Measurements from ENCODE around the gene WWOX. TPM values are rescaled to one million over a fixed set of nuclear protein-coding genes. Genes with fewer than 3 reads are reported as not detected.

WWOX gene
- total RNA-seq, 1 donor from 2014 or later: 15.8 TPM

DNA sequence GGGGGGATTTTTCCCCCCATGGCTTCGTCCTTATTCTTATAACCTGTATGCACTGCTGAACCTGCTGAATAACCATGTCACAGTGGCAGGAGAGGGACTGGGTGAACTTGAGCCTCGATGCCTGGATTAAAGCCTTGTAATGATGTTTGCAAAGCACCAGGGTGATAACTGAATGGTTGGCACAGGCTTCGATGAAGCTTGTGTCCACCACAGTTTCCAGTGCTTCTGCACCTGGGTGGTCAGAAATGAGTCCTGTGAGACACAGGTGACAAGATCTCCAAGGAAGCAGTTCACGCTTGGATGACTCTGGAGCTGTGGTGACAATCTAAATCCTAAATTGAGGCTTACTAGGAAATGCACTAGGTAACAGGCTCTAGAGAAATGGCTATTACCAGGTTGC is 771.8 kb downstream of the WWOX start:
- DNase-seq (ENCODE audit: low spot score): no peak

DNA sequence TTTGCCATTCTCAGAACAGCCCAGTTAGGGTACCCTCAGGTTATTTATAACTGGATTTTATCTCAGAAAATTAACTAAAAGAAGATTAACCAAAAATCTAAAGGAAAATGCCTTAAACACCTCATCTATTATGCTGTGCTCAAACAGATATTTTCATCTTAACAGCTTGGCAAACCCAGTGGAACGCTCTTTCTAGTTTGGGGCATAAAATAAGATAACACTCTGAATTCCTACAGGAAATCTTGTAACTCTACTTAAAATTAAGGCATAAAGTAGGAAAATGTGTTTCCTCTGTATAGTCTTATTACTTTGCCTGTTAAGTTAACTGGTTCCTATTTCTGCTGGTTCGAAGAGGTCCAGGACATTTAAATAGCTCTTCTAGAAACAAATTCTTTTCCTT is 777.2 kb downstream of the WWOX start:
- DNase-seq (ENCODE audit: low spot score): no peak

DNA sequence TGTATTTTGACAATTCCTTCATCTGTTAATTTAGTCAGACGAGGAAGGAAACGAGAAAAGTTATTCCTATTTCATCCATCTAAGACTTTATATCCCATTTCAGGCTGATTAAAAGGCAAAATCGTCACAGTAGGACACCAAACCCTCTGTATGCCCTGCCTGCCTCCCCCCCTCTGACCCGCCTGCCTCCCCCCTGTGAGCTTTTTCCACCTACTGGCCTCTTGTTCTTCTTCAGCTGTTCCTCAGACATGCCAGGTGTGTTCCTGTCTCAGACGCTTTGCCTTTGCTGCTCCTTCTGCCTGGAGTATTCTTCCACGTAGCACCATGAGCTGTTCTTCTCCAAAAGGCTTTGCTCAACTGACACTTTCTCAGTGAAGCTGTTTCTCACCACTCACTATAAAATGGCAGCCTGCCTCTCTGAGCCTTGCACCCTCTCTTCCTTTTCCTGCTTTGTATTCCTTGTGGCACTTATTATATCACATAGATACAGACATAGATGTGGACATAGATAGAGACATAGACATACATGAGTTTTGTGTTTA is 777.7 kb downstream of the WWOX start:
- DNase-seq (ENCODE audit: low spot score): no peak

DNA sequence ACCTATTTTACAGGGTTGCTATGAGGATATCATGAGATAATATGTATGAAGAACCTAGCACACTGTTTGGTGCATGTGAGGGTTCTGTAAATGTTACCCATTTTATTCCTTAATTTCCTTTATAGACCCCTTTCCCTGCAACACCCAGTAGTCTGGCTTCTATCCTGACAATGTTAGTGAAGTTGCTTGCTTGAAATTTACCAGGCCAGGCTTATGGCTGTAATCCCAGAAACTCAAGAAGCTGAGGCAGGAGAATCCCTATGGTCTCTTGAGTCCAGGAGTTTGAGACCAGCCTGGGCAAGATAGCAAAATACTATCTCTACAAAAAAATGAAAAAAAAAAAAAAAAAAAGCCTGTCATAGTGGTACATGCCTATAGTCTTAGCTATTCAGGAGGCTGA is 779.1 kb downstream of the WWOX start:
- no peak for DNase-seq (ENCODE audit: low spot score)

DNA sequence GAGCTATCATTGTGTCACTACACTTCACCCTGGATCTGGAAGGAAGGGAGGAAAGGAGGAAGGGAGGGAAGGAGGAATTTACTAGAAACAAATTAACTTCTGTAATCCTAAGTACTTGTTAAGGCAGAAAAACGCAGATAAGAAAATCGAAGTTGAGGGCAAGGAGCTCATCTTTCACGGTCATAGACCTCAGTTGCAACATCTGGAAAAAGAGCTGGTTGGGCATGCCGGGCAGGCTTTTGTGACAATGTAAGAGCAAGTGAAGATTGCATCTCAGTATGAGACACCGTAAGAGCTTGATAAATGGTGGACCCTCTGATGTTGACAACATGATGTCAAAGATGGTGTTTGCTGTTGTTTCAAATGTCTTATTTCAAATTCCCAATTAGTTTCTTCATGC is 779.6 kb downstream of the WWOX start:
- no peak for DNase-seq (ENCODE audit: low spot score)

DNA sequence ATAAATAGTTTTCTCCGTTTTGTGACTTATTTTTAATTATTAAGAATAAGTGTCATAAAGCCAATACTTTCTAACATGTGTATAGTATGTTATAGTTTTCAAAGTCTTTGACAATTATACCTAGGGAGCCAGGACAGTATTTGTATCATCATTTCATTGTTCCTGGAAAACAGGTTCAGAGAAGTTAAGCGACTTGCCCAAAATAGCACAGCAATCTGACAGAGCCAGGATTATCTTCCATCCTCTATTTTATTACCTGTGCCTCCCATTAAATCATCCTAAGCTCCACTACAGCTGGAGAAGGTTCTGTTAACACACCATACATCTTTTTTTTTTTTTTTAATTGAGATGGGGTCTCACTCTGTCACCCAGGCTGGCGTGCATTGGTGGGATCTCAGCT is 782.7 kb downstream of the WWOX start:
- no peak for DNase-seq (ENCODE audit: low spot score)

DNA sequence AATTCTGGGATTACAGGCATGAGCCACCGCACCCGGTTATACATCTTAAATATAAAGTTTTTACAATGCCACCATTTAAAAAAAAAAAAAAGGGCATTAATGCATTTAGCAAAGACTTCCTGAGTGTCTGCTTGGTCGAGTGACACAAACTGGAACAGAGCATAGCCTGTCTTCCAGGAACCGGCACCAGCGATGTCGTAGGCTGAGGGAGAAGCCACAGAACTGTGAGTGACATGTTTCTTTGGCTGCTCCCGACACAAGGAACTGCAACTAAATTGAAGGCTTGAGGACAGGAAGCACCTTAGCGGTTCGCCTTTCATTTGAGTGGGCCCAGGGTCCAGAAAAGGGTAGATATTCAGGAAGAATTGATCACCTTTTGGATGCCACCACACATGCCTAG is 783.3 kb downstream of the WWOX start:
- DNase-seq (ENCODE audit: low spot score): no peak

DNA sequence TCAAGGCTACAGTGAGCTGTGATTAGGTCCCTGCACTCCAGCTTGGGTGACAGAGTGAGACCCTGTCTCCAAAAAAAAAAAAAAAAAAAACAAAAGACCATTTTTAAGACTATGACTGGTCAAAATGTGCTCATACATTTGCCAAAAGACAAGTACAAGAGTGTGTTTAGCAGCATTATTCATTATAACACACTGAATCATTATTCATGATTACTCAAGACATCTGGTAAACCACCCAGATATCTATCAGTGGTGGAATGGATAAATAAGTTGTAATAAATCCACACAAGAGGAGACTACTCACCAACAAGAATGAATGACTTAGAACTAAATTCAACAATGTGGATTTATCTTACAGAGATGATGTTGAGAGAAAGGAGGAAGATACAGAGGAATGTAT is 784.8 kb downstream of the WWOX start:
- no peak for DNase-seq (ENCODE audit: low spot score)

DNA sequence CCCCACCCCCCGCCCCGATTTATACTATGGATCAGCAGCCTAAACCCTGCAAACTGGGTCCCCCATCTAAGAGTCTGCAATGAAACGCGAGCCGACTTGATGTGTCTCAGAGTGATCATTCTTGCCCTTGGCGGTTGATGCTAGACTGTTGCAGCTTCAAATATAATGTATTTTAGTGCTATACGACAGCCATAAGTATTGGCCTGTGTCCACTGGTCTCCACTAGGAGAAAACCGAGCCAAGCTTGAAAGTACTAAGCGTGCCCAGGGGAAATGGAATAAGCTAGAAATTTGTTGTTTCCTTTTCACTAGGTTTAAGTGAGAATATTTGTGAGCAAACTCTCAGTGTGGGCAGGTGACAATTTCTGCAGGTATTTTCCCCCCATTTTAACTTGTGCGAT is 789.9 kb downstream of the WWOX start:
- no peak for DNase-seq (ENCODE audit: low spot score)

DNA sequence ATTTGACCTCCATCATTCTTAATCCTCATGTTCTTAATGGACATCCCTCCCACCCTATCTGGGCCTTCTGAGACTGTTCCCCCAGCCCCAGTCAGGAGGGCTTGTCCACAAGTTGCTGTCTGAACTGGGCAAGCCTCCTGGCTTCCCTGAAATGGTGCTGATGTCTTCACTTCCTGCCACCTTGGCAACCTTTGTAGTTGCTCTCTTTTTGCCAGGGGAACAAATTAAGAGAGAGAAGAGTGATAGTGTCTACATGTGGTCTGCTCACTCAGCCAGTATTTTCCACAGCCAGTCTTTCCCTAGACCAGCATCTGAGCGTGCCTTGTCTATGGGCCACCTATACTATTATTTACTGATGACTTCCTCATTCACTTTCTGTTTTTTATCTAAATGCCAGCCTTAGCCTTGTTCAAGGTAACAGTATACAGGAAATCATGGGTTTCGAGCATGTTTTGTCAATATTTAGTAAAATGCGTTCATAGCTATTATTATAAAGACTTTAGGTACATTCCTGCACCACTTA is 791.0 kb downstream of the WWOX start:
- DNase-seq (ENCODE audit: low spot score): no peak

DNA sequence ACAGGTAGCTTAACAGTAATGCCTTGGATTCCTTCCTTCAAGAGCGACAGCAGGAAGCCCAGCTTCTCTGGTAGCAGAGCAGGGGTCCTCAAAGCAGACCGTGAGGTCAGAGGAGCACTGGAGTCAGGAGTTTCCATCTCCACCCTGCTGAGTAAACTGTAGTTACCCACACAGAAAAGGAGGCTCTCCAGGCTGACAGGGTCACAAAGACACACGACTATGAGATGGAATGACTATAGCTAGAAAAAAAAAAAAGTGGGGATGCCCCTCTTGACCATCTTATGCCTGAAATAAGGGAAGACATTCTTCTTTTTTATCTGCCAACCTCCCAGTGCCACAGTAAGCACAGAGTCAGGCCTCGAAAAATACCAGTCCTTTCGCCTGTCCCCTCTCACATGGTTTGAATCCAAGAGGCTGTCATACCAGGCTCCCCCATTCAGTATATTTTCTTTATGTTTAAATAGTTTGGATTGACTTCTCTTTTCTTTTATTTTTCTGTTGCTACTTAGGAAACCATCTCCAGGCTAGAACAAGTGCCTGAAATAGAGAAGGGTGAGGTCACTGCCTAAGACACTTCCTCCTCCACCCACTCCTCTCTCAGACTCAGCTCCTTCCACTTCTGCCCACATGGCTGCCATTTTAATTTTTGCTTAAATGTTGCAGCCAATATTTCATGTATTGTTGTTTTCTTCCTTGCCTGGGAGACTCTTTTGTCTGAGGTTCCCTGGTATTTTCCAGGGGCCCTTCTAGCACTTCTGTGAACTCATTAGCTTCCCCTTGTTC is 793.7 kb downstream of the WWOX start:
- DNase-seq (ENCODE audit: low spot score): no peak

DNA sequence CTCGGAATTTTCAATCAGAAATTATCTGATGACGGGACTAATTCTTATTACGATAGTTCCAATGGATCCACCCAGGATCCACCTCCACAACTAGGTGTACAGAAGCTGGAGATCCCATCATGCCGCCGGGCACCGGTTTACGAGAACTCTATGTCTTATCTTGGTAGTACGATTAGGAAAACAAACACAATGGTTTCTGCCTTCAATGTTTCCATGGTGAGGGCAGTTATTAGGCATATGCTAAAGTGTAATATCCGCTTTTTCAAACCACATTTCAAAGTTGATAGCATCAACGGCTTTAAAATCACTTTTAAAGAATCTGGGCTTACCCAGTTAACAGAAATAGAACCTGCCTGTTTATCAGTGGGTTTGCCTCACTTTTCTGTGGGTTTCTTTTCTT is 795.4 kb downstream of the WWOX start:
- no peak for DNase-seq (ENCODE audit: low spot score)

DNA sequence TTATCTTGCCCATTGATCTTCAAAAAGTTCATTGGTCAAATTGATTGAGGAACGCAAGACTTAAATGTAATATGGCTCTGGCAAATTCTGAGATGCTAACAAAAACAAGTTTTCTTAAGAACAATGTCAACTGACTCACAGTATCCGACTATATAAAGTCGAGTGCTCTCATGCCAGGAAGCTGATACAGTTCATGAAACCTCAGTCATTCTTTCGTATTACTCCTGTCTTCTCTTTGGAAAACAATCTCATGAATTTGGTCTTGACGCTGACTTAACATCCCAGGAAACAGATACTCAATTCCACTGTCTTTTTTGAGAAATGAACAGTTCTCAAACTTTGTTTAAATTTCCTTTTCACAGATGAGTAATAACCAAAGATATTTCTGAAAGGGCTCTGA is 796.2 kb downstream of the WWOX start:
- no peak for DNase-seq (ENCODE audit: low spot score)

DNA sequence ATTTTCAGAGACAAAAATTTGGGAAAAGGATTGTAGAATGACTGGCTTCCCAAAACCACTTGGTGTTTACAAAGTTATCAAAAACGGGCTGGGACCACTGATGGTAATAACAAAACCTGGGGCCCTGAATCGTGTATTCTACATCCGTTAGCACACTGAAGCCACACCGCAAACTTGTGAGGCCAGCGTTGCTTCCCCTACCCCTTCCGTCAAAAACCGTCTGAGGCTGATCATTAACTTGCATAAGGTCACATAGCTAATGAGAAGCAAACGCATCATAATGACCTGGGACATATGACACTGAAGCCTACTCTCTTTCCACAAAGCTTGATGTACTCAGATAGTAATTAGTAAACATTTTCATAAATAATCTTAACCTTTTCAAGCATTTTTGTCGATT is 796.8 kb downstream of the WWOX start:
- DNase-seq (ENCODE audit: low spot score): no peak

DNA sequence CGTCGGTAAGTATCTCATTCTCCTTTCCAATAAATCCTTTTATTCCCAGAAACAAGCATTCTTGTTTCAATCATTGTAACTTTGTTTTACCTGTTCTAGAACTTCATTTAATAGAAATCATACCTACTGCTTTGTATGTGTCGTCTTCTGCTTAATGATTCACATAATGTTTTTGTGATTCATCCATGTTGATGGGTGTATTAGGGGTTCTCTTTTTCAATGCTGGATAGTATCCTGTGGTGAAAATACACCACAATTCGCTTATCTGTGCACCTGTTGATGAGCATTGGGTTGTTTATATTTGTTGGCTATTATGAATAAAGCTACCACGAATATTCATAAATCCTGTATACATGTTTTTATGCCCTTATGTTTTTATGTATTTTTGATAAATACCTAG is 797.8 kb downstream of the WWOX start:
- no peak for DNase-seq (ENCODE audit: low spot score)

DNA sequence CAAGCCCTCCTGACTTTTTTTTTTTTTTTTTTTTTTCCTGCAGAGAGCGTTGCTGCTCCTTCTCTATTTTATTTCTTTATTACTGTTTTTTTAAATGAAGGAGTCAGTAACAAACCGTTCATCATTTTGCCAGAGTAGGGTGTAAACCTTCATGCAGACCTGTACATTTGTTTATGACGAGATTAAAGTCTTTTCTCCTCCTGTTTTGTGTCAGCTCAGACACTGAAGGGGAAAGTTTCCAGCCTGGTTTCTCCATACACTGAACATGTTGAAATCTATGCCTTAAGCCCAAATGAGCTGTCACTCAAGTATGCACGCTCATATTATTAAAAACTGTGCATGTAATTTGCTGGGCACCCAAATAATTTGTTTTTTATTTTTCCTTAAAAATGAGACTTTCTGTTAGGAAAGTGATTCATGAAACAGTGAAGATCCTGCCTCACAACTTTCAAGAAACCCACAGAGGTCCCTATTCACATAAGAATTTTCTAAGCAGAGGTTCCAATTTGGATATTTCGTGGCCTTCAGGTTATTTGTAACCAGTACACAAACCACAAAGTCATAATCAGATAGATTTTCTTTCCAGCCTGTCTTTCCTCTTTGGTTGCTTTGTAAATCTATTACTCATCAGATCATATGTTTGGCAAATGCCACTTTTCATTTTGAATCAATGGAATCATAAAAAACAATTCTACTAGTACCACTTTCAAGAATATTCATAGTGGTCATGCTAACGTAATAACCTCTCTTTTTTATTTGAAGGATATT is 800.8 kb downstream of the WWOX start:
- DNase-seq (ENCODE audit: low spot score): no peak

DNA sequence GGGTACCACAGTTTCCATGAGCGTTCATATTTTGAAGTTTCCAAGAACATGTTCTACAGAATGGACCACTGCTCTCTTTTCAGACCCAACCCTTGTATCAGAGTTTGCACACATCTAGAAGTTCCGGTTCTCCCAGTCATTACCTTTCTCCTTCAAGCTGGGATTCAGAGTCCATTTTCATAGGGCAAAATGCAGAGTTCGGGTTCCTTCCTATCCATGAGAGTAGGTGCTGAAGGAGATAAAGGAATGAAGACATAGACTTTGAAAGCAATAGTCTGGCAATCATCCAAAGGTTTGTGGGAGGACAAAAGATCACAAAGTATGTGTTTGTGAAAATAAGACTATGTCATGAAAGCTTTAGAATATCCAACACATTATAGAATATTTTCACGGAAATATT is 801.5 kb downstream of the WWOX start:
- no peak for DNase-seq (ENCODE audit: low spot score)

DNA sequence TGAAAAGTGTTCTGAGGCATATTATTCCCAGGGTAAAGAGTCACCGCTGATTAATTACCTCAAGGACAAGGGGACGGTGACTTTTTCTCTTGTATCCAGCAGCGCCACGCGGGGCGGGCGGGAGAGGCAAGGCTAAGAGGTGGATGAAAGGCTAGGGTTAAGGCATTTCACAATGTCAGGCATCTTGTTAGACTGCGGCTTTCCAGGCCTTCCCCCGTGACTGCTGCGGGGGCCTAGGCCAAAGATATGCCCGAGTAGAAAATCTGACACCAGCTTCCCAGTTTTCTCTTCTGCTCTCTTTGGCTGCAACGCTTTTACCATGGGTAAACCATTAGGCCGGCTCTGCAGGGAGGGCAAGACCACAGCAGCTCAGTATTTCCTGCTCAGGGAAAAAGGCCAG is 802.9 kb downstream of the WWOX start:
- no peak for DNase-seq (ENCODE audit: low spot score)

DNA sequence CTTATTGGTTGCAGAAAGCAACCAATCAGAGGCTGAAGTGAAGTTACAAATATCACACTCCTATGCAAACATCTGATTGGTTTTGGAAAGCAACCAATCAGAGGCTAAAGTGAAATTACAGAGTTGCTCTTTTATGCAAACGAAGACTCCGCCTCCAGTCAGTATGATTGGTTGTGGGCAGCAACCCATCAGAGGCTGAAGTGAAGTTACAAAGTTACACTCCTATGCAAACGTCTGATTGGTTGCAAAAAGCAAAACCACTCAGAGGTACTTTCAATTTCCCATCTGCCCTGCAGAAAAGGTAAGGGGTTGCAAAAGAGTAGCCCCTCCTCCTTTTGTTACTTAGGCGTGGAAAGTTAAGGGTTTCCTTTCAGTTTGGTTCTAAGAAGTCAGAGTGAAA is 803.8 kb downstream of the WWOX start:
- no peak for DNase-seq (ENCODE audit: low spot score)

DNA sequence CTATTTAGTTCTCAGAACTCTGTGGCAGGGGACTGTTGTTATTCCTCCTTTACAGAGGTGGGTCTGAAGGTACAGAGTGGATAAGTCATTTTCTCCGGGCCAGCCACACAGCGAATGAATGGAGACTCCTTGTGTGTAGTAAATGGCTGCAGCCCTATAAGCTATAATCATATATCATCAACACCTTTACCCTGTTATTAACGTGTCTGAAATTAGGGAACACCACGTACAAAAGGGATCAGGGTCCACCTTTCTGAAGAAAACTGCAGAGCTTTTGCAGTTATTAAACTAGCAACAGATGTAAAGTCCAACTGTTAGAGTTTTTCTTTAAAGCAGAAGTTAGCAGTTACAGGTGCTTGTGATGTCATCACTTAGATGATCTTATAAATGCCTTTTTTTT is 804.4 kb downstream of the WWOX start:
- no peak for DNase-seq (ENCODE audit: low spot score)

DNA sequence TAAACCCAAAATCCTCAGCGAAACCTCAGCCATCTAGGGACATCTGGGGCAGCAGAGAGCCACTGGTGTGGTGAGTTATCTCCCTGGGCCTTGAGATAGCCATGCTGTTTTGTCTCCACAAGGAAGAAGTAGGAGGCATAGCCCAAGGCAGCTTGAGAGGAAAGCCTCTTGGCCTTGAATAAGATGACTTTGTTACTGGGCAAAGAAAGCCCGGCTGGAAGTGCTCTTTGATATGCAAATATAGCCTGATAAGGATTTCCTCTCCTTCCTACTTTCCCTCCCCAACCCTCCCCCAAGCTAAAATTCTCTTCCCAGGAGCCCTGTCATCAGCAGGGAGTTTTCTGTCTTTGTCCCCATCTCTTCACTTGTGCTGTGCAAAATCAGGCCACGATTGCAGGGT is 806.7 kb downstream of the WWOX start:
- no peak for DNase-seq (ENCODE audit: low spot score)

DNA sequence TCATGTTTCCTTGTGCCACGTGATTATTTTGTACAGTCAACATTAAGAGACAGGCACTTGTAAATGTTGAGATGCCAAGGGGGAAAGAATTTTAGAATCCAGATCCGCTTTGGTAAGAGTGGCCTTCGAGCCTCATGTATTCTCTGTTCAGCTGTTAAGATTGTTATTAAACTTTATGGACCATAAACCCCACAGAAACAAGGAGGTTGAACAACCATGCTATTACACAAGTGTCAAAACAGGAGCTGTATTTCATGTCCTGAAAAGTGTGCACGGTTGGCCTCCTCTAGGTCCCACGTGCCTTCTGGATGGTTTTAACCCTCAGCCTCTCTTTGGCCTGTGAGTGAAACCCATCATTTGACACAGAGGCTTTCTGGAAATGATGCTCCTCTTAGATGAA is 809.8 kb downstream of the WWOX start:
- no peak for DNase-seq (ENCODE audit: low spot score)

Data from mesenteric fat pad (tissue), 1 donor.